ENCODE data around the gene CD1B.
A peak's percentile ranks its signal among the peaks of the same experiment; 100 is the strongest.

Gene CD1B

DNA sequence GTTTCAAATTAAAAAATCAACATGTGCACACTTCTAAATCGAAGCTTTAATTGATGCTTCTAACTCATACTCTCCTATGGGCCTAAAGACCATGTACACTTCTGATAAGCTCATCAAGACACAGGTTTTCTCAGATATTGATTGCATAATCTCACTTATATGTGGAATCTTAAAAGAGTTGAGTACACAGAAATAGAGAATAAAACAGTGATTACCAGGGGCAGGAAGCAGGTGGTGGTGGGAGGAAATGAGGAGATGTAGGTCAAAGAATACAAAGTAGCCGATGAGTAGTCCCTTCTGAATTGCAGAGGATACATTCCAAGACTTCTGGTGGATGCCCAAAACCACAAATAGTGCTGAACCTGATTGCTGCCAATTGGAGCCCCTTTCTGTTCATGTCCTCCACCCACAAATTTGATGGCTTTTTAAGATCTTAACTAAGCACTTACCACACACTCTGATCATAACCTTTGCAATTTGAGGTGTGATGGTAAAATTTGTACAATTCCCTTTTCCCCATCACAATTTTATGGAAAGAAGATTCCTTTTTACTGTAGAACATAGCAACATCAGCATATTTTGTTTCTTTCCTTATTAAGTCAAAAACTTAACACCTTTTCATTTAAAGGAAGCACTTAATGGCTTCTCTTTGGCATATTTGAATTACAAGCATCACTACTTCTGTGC, 3.3 kb upstream of the CD1B start:
- no peak overlapping the region for H3K27ac ChIP-seq (ENCODE audit: low read length)
- H3K79me2 ChIP-seq (ENCODE audit: low read length): no peaks in the 10 kb centered on the region
- H3K27me3 ChIP-seq (replicated peaks; ENCODE audit: insufficient read depth, low read length): no peaks in the 10 kb centered on the region
- H4K20me1 ChIP-seq (ENCODE audit: insufficient read depth, low read length): no peaks in the 10 kb centered on the region
- no peak overlapping the region for H2AFZ ChIP-seq (ENCODE audit: low read length)
- 0 out of 2 replicates have a peak, but pooled peaks cover 9% of the 10 kb centered on the region for H3F3A ChIP-seq (ENCODE audit: insufficient read depth, low read length)
- no peak overlapping the region for H3K9ac ChIP-seq (ENCODE audit: low read length)
- peaks cover 22% of the 10 kb centered on the region for H3K4me1 ChIP-seq (ENCODE audit: low read length)
- no peak for DNase-seq
- H3K9me3 ChIP-seq (replicated peaks; ENCODE audit: insufficient read depth, low read length): no peaks in the 10 kb centered on the region
- H3K4me3 ChIP-seq (ENCODE audit: low read length): no peak overlapping the region
- no peak overlapping the region for H3K4me2 ChIP-seq (ENCODE audit: low read depth, low read length)
- no peaks in the 10 kb centered on the region for H3K9me2 ChIP-seq (replicated peaks; ENCODE audit: insufficient read depth, low read length)
- no peak for TF ChIP-seq EZH2phosphoT487 (IDR thresholded peaks at IDR 0.05; ENCODE audit: low read length)
- TF ChIP-seq, protein P1, sequence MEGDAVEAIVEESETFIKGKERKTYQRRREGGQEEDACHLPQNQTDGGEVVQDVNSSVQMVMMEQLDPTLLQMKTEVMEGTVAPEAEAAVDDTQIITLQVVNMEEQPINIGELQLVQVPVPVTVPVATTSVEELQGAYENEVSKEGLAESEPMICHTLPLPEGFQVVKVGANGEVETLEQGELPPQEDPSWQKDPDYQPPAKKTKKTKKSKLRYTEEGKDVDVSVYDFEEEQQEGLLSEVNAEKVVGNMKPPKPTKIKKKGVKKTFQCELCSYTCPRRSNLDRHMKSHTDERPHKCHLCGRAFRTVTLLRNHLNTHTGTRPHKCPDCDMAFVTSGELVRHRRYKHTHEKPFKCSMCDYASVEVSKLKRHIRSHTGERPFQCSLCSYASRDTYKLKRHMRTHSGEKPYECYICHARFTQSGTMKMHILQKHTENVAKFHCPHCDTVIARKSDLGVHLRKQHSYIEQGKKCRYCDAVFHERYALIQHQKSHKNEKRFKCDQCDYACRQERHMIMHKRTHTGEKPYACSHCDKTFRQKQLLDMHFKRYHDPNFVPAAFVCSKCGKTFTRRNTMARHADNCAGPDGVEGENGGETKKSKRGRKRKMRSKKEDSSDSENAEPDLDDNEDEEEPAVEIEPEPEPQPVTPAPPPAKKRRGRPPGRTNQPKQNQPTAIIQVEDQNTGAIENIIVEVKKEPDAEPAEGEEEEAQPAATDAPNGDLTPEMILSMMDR (IDR thresholded peaks at IDR 0.05; ENCODE audit: low read length): no peak
- no peaks in the 10 kb centered on the region for H3K36me3 ChIP-seq (replicated peaks; ENCODE audit: insufficient read depth, low read length)

DNA sequence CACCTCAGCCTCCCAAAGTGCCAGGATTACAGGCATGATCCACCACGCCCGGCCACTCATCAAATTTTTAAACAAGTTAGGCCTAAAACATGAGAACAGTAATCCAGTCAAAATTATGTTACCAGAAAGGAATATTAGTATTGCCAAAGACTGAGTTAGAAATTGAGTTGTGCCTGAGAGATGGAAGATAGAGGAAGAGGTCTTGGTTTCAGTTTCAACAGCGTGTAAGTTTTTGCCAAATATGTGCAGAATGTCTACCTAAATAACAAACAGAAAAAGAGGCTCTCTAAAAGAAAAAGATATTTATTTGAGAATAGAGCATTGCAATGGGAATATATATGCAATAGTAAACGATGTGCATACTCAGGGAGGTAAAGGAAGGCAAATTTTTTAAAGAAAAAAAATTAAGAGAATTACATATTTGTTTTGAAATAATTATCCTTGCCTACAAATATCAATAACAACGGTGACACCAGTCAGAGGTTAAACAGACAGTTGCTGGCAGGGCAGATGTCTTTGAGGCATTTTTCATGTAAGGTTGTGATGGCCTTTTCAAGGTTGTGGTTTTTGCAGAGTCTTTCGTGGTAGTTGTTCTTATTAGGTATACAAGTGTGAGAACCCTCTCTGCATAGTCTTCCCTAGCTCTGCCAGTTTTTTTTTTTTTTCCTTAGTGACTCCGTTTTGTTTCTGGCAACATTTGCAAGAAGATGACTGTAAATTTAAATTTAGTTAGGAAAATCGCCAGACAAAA, 2.2 kb upstream of the CD1B start:
- H3F3A ChIP-seq (ENCODE audit: insufficient read depth, low read length): 0 out of 2 replicates have a peak, but pooled peaks cover 9% of the 10 kb centered on the region
- H3K4me3 ChIP-seq (ENCODE audit: low read length): no peak overlapping the region
- no peak overlapping the region for H2AFZ ChIP-seq (ENCODE audit: low read length)
- H3K4me2 ChIP-seq (ENCODE audit: low read depth, low read length): peak overlapping the region; percentile 24; the same call in 1 of the 2 replicates
- no peaks in the 10 kb centered on the region for H3K9me2 ChIP-seq (replicated peaks; ENCODE audit: insufficient read depth, low read length)
- DNase-seq: peak; percentile 66
- H3K79me2 ChIP-seq (ENCODE audit: low read length): no peaks in the 10 kb centered on the region
- no peaks in the 10 kb centered on the region for H4K20me1 ChIP-seq (ENCODE audit: insufficient read depth, low read length)
- no peaks in the 10 kb centered on the region for H3K27me3 ChIP-seq (replicated peaks; ENCODE audit: insufficient read depth, low read length)
- no peak overlapping the region for H3K9ac ChIP-seq (ENCODE audit: low read length)
- H3K4me1 ChIP-seq (ENCODE audit: low read length): peaks cover 22% of the 10 kb centered on the region
- H3K36me3 ChIP-seq (replicated peaks; ENCODE audit: insufficient read depth, low read length): no peaks in the 10 kb centered on the region
- TF ChIP-seq EZH2phosphoT487 (IDR thresholded peaks at IDR 0.05; ENCODE audit: low read length): no peak
- H3K9me3 ChIP-seq (replicated peaks; ENCODE audit: insufficient read depth, low read length): no peaks in the 10 kb centered on the region
- H3K27ac ChIP-seq (ENCODE audit: low read length): no peak overlapping the region

DNA sequence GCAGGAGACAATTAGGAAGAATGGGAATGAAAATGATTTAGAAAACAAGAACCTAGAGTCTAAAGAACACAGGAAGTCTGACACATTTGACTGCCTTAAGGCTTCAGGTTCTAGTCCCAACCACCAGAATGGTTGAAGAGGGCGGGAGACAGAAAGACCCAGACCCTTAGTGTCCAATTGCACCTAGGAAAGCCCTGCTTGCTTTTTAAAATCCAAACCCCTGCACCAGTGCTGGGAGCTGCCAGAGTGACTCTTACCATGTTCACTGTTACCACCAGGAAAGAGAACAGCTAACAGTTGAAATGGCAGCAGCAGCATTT, 265 bp downstream of the CD1B start:
- Histone ChIP-seq H3K4me3 (ENCODE audit: low read length) (no peak overlapping the region), H3K9me2 (replicated peaks; ENCODE audit: insufficient read depth, low read length) (no peaks in the 10 kb centered on the region), H3K4me2 (ENCODE audit: low read depth, low read length) (no peak overlapping the region), H3K27ac (ENCODE audit: low read length) (no peak overlapping the region), H3K36me3 (replicated peaks; ENCODE audit: insufficient read depth, low read length) (no peaks in the 10 kb centered on the region), H3K9me3 (replicated peaks; ENCODE audit: insufficient read depth, low read length) (no peaks in the 10 kb centered on the region), H3K79me2 (ENCODE audit: low read length) (no peaks in the 10 kb centered on the region), H3K4me1 (ENCODE audit: low read length) (peaks cover 22% of the 10 kb centered on the region), H4K20me1 (ENCODE audit: insufficient read depth, low read length) (no peaks in the 10 kb centered on the region), H3K27me3 (replicated peaks; ENCODE audit: insufficient read depth, low read length) (no peaks in the 10 kb centered on the region), H3F3A (ENCODE audit: insufficient read depth, low read length) (0 out of 2 replicates have a peak, but pooled peaks cover 9% of the 10 kb centered on the region), H3K9ac (ENCODE audit: low read length) (no peak overlapping the region), H2AFZ (ENCODE audit: low read length) (no peak overlapping the region)
- DNase-seq: no peak
- TF ChIP-seq EZH2phosphoT487 (IDR thresholded peaks at IDR 0.05; ENCODE audit: low read length) (no peak), EZH2 (optimal IDR thresholded peaks at IDR 0.05; ENCODE audit: low read depth, low read length) (no peak)
- TF ChIP-seq, protein P1 (IDR thresholded peaks at IDR 0.05; ENCODE audit: low read length): no peak

Data from MM.1S (cell line).